D721Med (cell line): ENCODE measurements around the gene ARHGDIA.

Source experiments
- DNase-seq: peaks from one replicate; pipeline ENCODE4 v3.0.0; 2011; ENCODE audit warnings: low spot score; ENCODE audit not compliant: insufficient read length
- FAIRE-seq: peaks from 2 replicates; lab custom pipeline; 2011; peaks lifted over from hg19 to GRCh38; lab: Jason Lieb, UNC
- TF ChIP-seq, protein P1 (sequence below): IDR thresholded peaks from 2 replicates; pipeline ENCODE4 v1.5.1; 2012; ENCODE audit warnings: mild to moderate bottlenecking, control low read depth; ENCODE audit not compliant: insufficient read depth; ENCODE audit errors: missing control alignments

The ARHGDIA gene

GRCh38 chr17:81866440-81867169, 4.5 kb downstream of the ARHGDIA start:
- no peak for DNase-seq
- TF ChIP-seq, protein P1, sequence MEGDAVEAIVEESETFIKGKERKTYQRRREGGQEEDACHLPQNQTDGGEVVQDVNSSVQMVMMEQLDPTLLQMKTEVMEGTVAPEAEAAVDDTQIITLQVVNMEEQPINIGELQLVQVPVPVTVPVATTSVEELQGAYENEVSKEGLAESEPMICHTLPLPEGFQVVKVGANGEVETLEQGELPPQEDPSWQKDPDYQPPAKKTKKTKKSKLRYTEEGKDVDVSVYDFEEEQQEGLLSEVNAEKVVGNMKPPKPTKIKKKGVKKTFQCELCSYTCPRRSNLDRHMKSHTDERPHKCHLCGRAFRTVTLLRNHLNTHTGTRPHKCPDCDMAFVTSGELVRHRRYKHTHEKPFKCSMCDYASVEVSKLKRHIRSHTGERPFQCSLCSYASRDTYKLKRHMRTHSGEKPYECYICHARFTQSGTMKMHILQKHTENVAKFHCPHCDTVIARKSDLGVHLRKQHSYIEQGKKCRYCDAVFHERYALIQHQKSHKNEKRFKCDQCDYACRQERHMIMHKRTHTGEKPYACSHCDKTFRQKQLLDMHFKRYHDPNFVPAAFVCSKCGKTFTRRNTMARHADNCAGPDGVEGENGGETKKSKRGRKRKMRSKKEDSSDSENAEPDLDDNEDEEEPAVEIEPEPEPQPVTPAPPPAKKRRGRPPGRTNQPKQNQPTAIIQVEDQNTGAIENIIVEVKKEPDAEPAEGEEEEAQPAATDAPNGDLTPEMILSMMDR, result no peak
- no peak for FAIRE-seq

- TF ChIP-seq, protein P1, result no peak
- no peak for FAIRE-seq
- DNase-seq, result no peak
Observed at GRCh38 chr17:81865733-81866439, 5.3 kb downstream of the ARHGDIA start.

DNA sequence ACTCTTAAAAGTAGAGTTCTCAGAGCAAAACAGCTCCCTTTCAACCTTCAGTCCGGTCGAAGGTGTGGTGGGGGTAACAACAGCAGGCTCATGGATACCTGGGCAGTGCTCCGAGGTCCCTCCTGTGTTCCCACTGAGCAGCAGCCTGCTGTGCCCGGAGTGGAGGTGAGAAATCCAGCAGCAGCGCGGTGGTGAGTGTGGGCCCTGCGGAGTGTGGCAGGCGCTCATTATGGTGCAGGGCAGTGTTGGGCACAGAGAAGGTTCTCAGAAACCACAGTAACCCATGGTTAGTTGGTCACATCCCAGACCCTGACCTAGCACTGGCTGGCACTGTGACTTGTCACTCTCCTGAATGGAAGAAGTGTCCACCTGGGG, 5.8 kb downstream of the ARHGDIA start:
- FAIRE-seq (no peak), DNase-seq (no peak)
- TF ChIP-seq, protein P1, result no peak

DNA sequence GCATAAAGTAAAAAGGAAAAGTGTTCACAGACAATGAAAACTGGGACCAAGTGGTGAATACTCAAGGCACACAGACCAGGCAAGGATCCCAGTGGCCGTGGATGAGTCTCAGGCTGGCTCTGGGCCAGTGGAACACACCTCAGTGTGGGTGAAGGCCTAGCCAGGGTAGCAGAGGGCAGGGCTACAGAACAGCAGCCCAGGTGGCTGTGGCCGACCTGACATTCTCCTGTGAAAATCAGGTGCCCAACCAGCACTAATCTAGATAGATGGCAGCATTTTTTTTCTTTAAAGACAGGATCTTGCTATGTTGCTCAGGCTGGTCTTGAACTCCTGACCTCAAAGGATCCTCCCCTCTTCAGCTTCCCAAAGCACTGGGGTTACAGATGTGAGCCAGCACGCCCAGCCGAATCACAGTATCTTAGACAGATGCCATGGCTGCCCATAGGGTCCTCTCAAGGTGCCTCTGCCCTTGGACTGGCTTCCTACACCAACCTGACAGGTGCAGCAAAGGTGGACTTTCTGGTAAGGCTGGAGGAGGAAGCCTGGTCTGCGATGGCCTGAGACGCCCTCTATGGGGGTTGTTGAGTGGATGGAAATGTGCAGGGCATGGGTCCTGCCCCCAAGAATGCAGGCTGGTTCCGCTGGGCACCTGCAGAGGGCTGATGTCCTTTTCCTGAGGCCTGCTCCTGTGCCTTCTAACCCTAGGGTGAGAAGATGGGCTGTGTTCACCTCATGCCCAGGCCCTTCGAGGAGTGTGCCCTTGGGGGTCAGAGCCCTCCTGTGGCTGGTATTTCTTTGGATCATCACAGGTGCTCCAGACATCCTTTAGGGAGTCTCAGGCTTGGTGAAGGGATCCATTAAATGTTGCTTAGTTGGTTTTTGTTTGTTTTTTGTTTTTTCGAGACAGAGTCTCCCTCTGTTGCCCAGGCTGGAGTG, 7.0 kb downstream of the ARHGDIA start:
- FAIRE-seq (no peak), DNase-seq (no peak)
- TF ChIP-seq, protein P1, result no peak

GRCh38 chr17:81863123-81863675, 7.9 kb downstream of the ARHGDIA start:
- DNase-seq (no peak), FAIRE-seq (no peak)
- TF ChIP-seq, protein P1, result no peak

DNA sequence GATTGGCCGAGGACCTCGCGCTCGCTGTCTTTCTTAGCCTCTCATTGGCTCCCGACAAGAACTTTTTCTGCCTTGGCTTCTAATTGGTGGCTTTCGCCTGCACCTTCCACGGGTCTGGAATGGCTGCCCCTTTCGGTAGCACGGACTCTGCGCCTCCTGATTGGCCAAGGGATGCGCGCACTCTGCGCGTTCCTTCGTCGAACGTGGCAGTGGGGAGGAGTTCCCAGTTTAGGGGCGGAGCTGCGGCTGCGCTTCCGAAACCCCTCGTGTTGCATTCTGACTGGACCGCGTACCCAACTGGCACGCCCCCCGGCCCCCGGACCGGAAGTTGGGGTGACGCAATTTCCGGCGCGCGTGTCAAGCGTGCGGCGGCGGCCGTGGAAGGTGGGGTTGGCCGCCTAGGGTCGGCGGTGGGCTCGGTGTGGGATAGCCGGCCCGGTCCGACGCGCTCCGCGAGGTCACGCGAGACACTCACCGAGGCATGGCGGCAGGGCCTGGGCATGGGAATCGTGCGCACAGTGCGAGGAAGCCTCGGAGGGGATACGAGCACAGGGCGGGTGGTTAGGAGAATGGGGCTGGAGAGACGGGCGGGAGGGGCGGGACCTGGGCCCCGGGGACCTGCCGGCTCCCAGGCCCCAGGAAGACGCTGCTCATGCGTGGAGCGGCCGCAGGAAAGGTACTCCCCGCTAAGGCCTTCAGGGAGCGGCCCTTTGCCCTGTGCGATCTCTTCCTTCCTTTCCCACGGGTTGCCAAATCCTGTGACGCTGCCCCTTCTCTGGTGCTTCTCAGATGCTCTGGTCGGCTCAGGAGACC, 10.2 kb downstream of the ARHGDIA start:
- peak; percentile 85 for DNase-seq
- FAIRE-seq, result no peak
- TF ChIP-seq, protein P1, result no peak
